GM12874 (cell line): ENCODE measurements around the gene LSM12.
A peak's percentile ranks its signal among the peaks of the same experiment; 100 is the strongest.

Source experiments
- CTCF ChIP-seq: IDR thresholded peaks from 2 replicates; pipeline ENCODE4 v1.5.1; 2011; ENCODE audit warnings: low read depth, mild to moderate bottlenecking, control low read depth, low read length, moderate library complexity; ENCODE audit not compliant: insufficient read depth

LSM12 gene

GRCh38 chr17:43995150-43995471 lies 71.4 kb downstream of the LSM12 start:
- no peak for TF ChIP-seq CTCF

- TF ChIP-seq CTCF: peak; percentile 83
Measured at GRCh38 chr17:43994272-43995149, 72.0 kb downstream of the LSM12 start.

- no peak for TF ChIP-seq CTCF
Measured at GRCh38 chr17:43992641-43993040, 73.8 kb downstream of the LSM12 start.

- TF ChIP-seq CTCF: no peak
Measured at GRCh38 chr17:43988301-43988700, 78.2 kb downstream of the LSM12 start.

GRCh38 chr17:43987131-43988021 lies 79.1 kb downstream of the LSM12 start:
- TF ChIP-seq CTCF: no peak

GRCh38 chr17:43986225-43986981 lies 80.1 kb downstream of the LSM12 start:
- no peak for TF ChIP-seq CTCF

- no peak for TF ChIP-seq CTCF
Measured at GRCh38 chr17:43984521-43984920, 82.0 kb downstream of the LSM12 start.
